Activated T-helper 9 cell treated with anti-CD3 and anti-CD28 coated beads, Interleukin-2, amount 50 U/mL, for 16 hours (primary cell): ENCODE data around the gene ASB1.

Source experiments
- DNase-seq: peaks from one replicate; pipeline ENCODE4 v3.0.0-alpha.2; 2020; ENCODE audit warnings: low read depth

The ASB1 gene

GRCh38 chr2:238467792-238468191 is 41.1 kb downstream of the ASB1 start:
- no peak for DNase-seq

- no peak for DNase-seq
Measured at GRCh38 chr2:238469155-238469554, 42.4 kb downstream of the ASB1 start.

- no peak for DNase-seq
Measured at GRCh38 chr2:238473014-238473413, 46.3 kb downstream of the ASB1 start.

GRCh38 chr2:238473523-238473922 is 46.8 kb downstream of the ASB1 start:
- no peak for DNase-seq

GRCh38 chr2:238475034-238475433 is 48.3 kb downstream of the ASB1 start:
- no peak for DNase-seq

- DNase-seq, result no peak
Measured at GRCh38 chr2:238475566-238475965, 48.8 kb downstream of the ASB1 start.

- no peak for DNase-seq
Measured at GRCh38 chr2:238476258-238476657, 49.5 kb downstream of the ASB1 start.

- DNase-seq, result no peak
Measured at GRCh38 chr2:238478216-238478615, 51.5 kb downstream of the ASB1 start.

GRCh38 chr2:238479847-238480246 is 53.1 kb downstream of the ASB1 start:
- no peak for DNase-seq

GRCh38 chr2:238483021-238483420 is 56.3 kb downstream of the ASB1 start:
- no peak for DNase-seq

- no peak for DNase-seq
Measured at GRCh38 chr2:238483656-238484055, 56.9 kb downstream of the ASB1 start.

- no peak for DNase-seq
Measured at GRCh38 chr2:238484522-238485452, 58.1 kb downstream of the ASB1 start.

- DNase-seq, result no peak
Measured at GRCh38 chr2:238486123-238486848, 59.6 kb downstream of the ASB1 start.

- no peak for DNase-seq
Measured at GRCh38 chr2:238487134-238487533, 60.4 kb downstream of the ASB1 start.

GRCh38 chr2:238487652-238488346 is 61.1 kb downstream of the ASB1 start:
- no peak for DNase-seq

- no peak for DNase-seq
Measured at GRCh38 chr2:238488347-238488826, 61.7 kb downstream of the ASB1 start.

- DNase-seq, result no peak
Measured at GRCh38 chr2:238489431-238489830, 62.7 kb downstream of the ASB1 start.

- no peak for DNase-seq
Measured at GRCh38 chr2:238489896-238490295, 63.2 kb downstream of the ASB1 start.

GRCh38 chr2:238492840-238493239 is 66.1 kb downstream of the ASB1 start:
- no peak for DNase-seq

GRCh38 chr2:238493411-238493810 is 66.7 kb downstream of the ASB1 start:
- DNase-seq, result no peak

- no peak for DNase-seq
Measured at GRCh38 chr2:238493880-238494572, 67.3 kb downstream of the ASB1 start.

GRCh38 chr2:238494573-238494961 is 67.8 kb downstream of the ASB1 start:
- DNase-seq, result no peak
